GM23338 (cell line): ENCODE data around the gene GRM2. TPM values are rescaled to one million over a fixed set of nuclear protein-coding genes. Genes with fewer than 3 reads are reported as not detected.

Experiments used
- ATAC-seq: fragments of 200-7000 bp; cut with Tn5 transposase; 3 replicates; pipeline ENCODE4 v1.9.1; 2020
- DNase-seq: peaks from one replicate; pipeline ENCODE4 v3.0.0-alpha.2; 2015; ENCODE audit warnings: low spot score
- H2AFZ ChIP-seq: fragments of 200-600 bp; sonication (generic); 2 replicates; pipeline ENCODE4 v1.8.0; 2016; ENCODE audit warnings: antibody characterized with exemption, mild to moderate bottlenecking, moderate library complexity
- H3F3A ChIP-seq: fragments of 200-600 bp; sonication (generic); replicated peaks from 2 replicates; pipeline ENCODE4 v1.8.0; 2017; ENCODE audit warnings: antibody characterized with exemption, mixed run types, low read depth
- H3K27ac ChIP-seq: fragments of 200-600 bp; sonication (generic); 2 replicates; pipeline ENCODE4 v1.6.1; 2016; ENCODE audit warnings: low read depth
- H3K27me3 ChIP-seq: fragments of 200-600 bp; sonication (generic); 2 replicates; pipeline ENCODE4 v1.8.0; 2016; ENCODE audit warnings: mild to moderate bottlenecking, mixed run types, moderate library complexity; ENCODE audit not compliant: insufficient read depth
- H3K36me3 ChIP-seq: fragments of 200-600 bp; sonication (generic); 2 replicates; pipeline ENCODE4 v1.8.0; 2016; ENCODE audit warnings: mild to moderate bottlenecking; ENCODE audit not compliant: insufficient read depth
- H3K4me1 ChIP-seq: fragments of 200-600 bp; sonication (generic); 2 replicates; pipeline ENCODE4 v1.8.0; 2016; ENCODE audit warnings: mild to moderate bottlenecking, moderate library complexity; ENCODE audit not compliant: insufficient read depth
- H3K4me2 ChIP-seq: fragments of 200-600 bp; sonication (generic); 2 replicates; pipeline ENCODE4 v1.7.1; 2017; ENCODE audit warnings: mixed run types
- H3K4me3 ChIP-seq: fragments of 200-600 bp; sonication (generic); 2 replicates; pipeline ENCODE4 v1.6.1; 2016; ENCODE audit warnings: mixed run types
- H3K79me2 ChIP-seq: fragments of 200-600 bp; sonication (generic); replicated peaks from 2 replicates; pipeline ENCODE4 v1.8.0; 2017; ENCODE audit warnings: mild to moderate bottlenecking; ENCODE audit not compliant: insufficient read depth
- H3K9me2 ChIP-seq: fragments of 200-600 bp; sonication (generic); 2 replicates; pipeline ENCODE4 v1.8.0; 2017; ENCODE audit not compliant: insufficient read depth
- H4K20me1 ChIP-seq: fragments of 200-600 bp; sonication (generic); replicated peaks from 2 replicates; pipeline ENCODE4 v1.8.0; 2017; ENCODE audit warnings: mild to moderate bottlenecking; ENCODE audit not compliant: insufficient read depth
- H3K27ac Mint-ChIP-seq: 2 replicates; pipeline ENCODE4 v1.8.0; 2020; ENCODE audit warnings: inconsistent platforms, mild to moderate bottlenecking, moderate library complexity, mixed read lengths
- H3K27me3 Mint-ChIP-seq: 3 replicates; pipeline ENCODE4 v1.8.0; 2022; ENCODE audit warnings: low read depth, mild to moderate bottlenecking, moderate library complexity, mixed read lengths, inconsistent platforms; ENCODE audit not compliant: insufficient read depth, poor library complexity
- H3K36me3 Mint-ChIP-seq: 3 replicates; pipeline ENCODE4 v1.8.0; 2021; ENCODE audit warnings: low read depth, mild to moderate bottlenecking, inconsistent platforms, moderate library complexity, mixed read lengths
- H3K4me1 Mint-ChIP-seq: 3 replicates; pipeline ENCODE4 v1.8.0; 2020; ENCODE audit warnings: mild to moderate bottlenecking, inconsistent platforms, mixed read lengths
- H3K4me3 Mint-ChIP-seq: 3 replicates; pipeline ENCODE4 v1.8.0; 2021; ENCODE audit warnings: moderate library complexity, mild to moderate bottlenecking, inconsistent platforms, mixed read lengths
- H3K9me3 Mint-ChIP-seq: 3 replicates; pipeline ENCODE4 v1.8.0; 2020; ENCODE audit warnings: moderate library complexity, mild to moderate bottlenecking, inconsistent platforms, mixed read lengths
- ETS1 ChIP-seq: IDR thresholded peaks from 2 replicates; pipeline ENCODE4 v1.6.1; 2016; ENCODE audit warnings: antibody characterized with exemption
- EZH2 ChIP-seq: fragments of 200-600 bp; sonication (generic); IDR thresholded peaks from one replicate; pipeline ENCODE4 v1.8.0; 2017; ENCODE audit warnings: antibody characterized with exemption, mild to moderate bottlenecking, low read depth; ENCODE audit not compliant: unreplicated experiment
- JUNB ChIP-seq: IDR thresholded peaks from one replicate; pipeline ENCODE4 v1.6.1; 2016; ENCODE audit warnings: antibody characterized with exemption; ENCODE audit not compliant: unreplicated experiment
- NANOG ChIP-seq: IDR thresholded peaks from 2 replicates; pipeline ENCODE4 v1.6.1; 2016; ENCODE audit warnings: antibody characterized with exemption, borderline replicate concordance
- REST ChIP-seq: IDR thresholded peaks from one replicate; pipeline ENCODE4 v1.6.1; 2018; ENCODE audit warnings: antibody characterized with exemption; ENCODE audit not compliant: unreplicated experiment
- ZNF114 ChIP-seq: fragments of 250-450 bp; sonication (Bioruptor Pico); IDR thresholded peaks from 2 replicates; pipeline ENCODE4 v1.5.0; 2020; ENCODE audit warnings: mild to moderate bottlenecking, moderate library complexity
- ZNF331 ChIP-seq: fragments of 250-450 bp; sonication (Bioruptor Pico); IDR thresholded peaks from 2 replicates; pipeline ENCODE4 v1.5.0; 2020; ENCODE audit warnings: low read depth, mild to moderate bottlenecking, moderate library complexity
- ZNF462 ChIP-seq: fragments of 250-450 bp; sonication (Bioruptor Pico); IDR thresholded peaks from 2 replicates; pipeline ENCODE4 v1.5.0; 2020; ENCODE audit warnings: mild to moderate bottlenecking, moderate library complexity
- polyA plus RNA-seq: library from polyadenylated mRNA; unstranded; fragments of >200 nt; fragmentation: Nextera tagmentation; extraction: Ambion mirVana; gene quantifications from 2 replicates; pipeline ENCODE4 v1.2.1, GENCODE V29; 2016
- total RNA-seq: library from RNA; depleted of rRNA; stranded (reverse); fragments of >200 nt; shearing (Covaris generic); gene quantifications from 2 replicates; pipeline ENCODE4 v1.2.3, GENCODE V29; 2014

GRM2 gene
- total and polyA plus RNA-seq, 2 experiments from 2014 or later, result 2.1 to 5.1 TPM

GRCh38 chr3:51670053-51670822 lies 36.6 kb upstream of the GRM2 start:
- no peaks in the 10 kb centered on the region; the same call in 2 of the 3 replicates for H3K36me3 Mint-ChIP-seq
- no peaks in the 10 kb centered on the region; the same call in 2 of the 3 replicates for H3K9me3 Mint-ChIP-seq
- Histone ChIP-seq H3K4me2 (peak overlapping the region; percentile 89), H3K79me2 (no peaks in the 10 kb centered on the region), H3K9me2 (no peaks in the 10 kb centered on the region), H4K20me1 (no peaks in the 10 kb centered on the region), H3K4me3 (peak overlapping the region; percentile 85), H3K27me3 (no peaks in the 10 kb centered on the region), H3F3A (peaks cover 13% of the 10 kb centered on the region; the same call in 1 of the 2 replicates), H3K27ac (no peak overlapping the region), H2AFZ (no peak overlapping the region; the same call in 1 of the 2 replicates), H3K4me1 (peaks cover 15% of the 10 kb centered on the region), H3K36me3 (no peaks in the 10 kb centered on the region)
- H3K27ac Mint-ChIP-seq, result no peak overlapping the region
- peak overlapping the region; percentile 80 for H3K4me3 Mint-ChIP-seq
- peaks cover 38% of the 10 kb centered on the region for H3K4me1 Mint-ChIP-seq
- ATAC-seq (no peak), DNase-seq (no peak)
- no peak for TF ChIP-seq ZNF462 (CRISPR knock-in tag)
- TF ChIP-seq ZNF114 (CRISPR knock-in tag), result no peak
- no peak for TF ChIP-seq ETS1
- TF ChIP-seq NANOG, result no peak
- no peak for TF ChIP-seq JUNB
- no peak for TF ChIP-seq EZH2
- TF ChIP-seq ZNF331, result no peak
- TF ChIP-seq REST, result no peak
- H3K27me3 Mint-ChIP-seq, result peaks cover 22% of the 10 kb centered on the region
